Measurements from ENCODE around the gene ARNT2.

ARNT2 gene

GRCh38 chr15:80596521-80596976, 192.4 kb downstream of the ARNT2 start:
- no peak for ATAC-seq
- TF ChIP-seq OSR1 (CRISPR knock-in tag; IDR thresholded peaks at IDR 0.05) (no peak), TCF4 (CRISPR knock-in tag; IDR thresholded peaks at IDR 0.05; ENCODE audit: borderline replicate concordance) (no peak), ZC3H10 (CRISPR knock-in tag; IDR thresholded peaks at IDR 0.05) (no peak), CSDC2 (CRISPR knock-in tag; IDR thresholded peaks at IDR 0.05) (no peak)

GRCh38 chr15:80597076-80597475, 192.9 kb downstream of the ARNT2 start:
- TF ChIP-seq ZNF70 (CRISPR knock-in tag; IDR thresholded peaks at IDR 0.05) (no peak), ZNF565 (CRISPR knock-in tag; conservative IDR thresholded peaks at IDR 0.05; ENCODE audit: low read depth) (no peak), PATZ1 (CRISPR knock-in tag; IDR thresholded peaks at IDR 0.05; ENCODE audit: borderline replicate concordance) (no peak), TSHZ2 (CRISPR knock-in tag; IDR thresholded peaks at IDR 0.05) (no peak)

GRCh38 chr15:80599359-80599758, 195.2 kb downstream of the ARNT2 start:
- no peak for TF ChIP-seq CSDC2 (CRISPR knock-in tag; IDR thresholded peaks at IDR 0.05)
- TF ChIP-seq ZNF565 (CRISPR knock-in tag; conservative IDR thresholded peaks at IDR 0.05; ENCODE audit: low read depth): no peak
- TF ChIP-seq PPARA (CRISPR knock-in tag; IDR thresholded peaks at IDR 0.05; ENCODE audit: borderline replicate concordance): no peak
- TF ChIP-seq TOX (CRISPR knock-in tag; IDR thresholded peaks at IDR 0.05; ENCODE audit: borderline replicate concordance): no peak
- no peak for ATAC-seq

More at GRCh38 chr15:80597076-80597475, 192.9 kb downstream of the ARNT2 start:
- no peak for ATAC-seq

GRCh38 chr15:80600626-80601025, 196.4 kb downstream of the ARNT2 start:
- TF ChIP-seq RARB (CRISPR knock-in tag; IDR thresholded peaks at IDR 0.05) (no peak), ZNF565 (CRISPR knock-in tag; conservative IDR thresholded peaks at IDR 0.05; ENCODE audit: low read depth) (no peak), ZC3H10 (CRISPR knock-in tag; IDR thresholded peaks at IDR 0.05) (no peak), SNAI2 (CRISPR knock-in tag; IDR thresholded peaks at IDR 0.05) (no peak), CREB5 (CRISPR knock-in tag; IDR thresholded peaks at IDR 0.05; ENCODE audit: low read depth) (no peak), ZNF8 (CRISPR knock-in tag; IDR thresholded peaks at IDR 0.05) (no peak), ZFP3 (CRISPR knock-in tag; IDR thresholded peaks at IDR 0.05) (no peak), BACH2 (CRISPR knock-in tag; IDR thresholded peaks at IDR 0.05; ENCODE audit: borderline replicate concordance) (no peak), CSRNP3 (CRISPR knock-in tag; IDR thresholded peaks at IDR 0.05) (no peak), TSHZ2 (CRISPR knock-in tag; IDR thresholded peaks at IDR 0.05) (no peak), PPARA (CRISPR knock-in tag; IDR thresholded peaks at IDR 0.05; ENCODE audit: borderline replicate concordance) (no peak), ESRRG (CRISPR knock-in tag; IDR thresholded peaks at IDR 0.05) (no peak), GLIS3 (CRISPR knock-in tag; IDR thresholded peaks at IDR 0.05) (no peak)
- no peak for ATAC-seq
